Activated CD8-positive, alpha-beta memory T cell treated with anti-CD3 and anti-CD28 coated beads, Interleukin-2, amount 10 ng/mL, durations not matched to agents 7 days and 5 days (primary cell): ENCODE data around the gene ZFP69. TPM values are rescaled to one million over a fixed set of nuclear protein-coding genes. Genes with fewer than 3 reads are reported as not detected.
"Not testable (repeated sequence)": the region's sequence is repeated elsewhere in the genome, so short reads cannot be mapped to it uniquely, and the experiment has no call there.

ENCODE experiments used
- ATAC-seq: fragments of 150-1000 bp; cut with Tn5 transposase; one replicate; pipeline ENCODE4 v1.10.0; 2021; ENCODE audit warnings: moderate library complexity
- CTCF ChIA-PET: fragments of 350-600 bp; sonication (Branson Sonifier 250); formaldehyde crosslinking; loops from one replicate; lab custom pipeline; 2021; ENCODE audit warnings: antibody characterized with exemption; lab: Charles Lee
- DNase-seq: peaks from one replicate; pipeline ENCODE4 v3.0.0-alpha.2; 2020
- H3K27ac Mint-ChIP-seq: one replicate; pipeline ENCODE4 v1.8.0; 2021; ENCODE audit warnings: mild to moderate bottlenecking, mixed read lengths
- H3K27me3 Mint-ChIP-seq: one replicate; pipeline ENCODE4 v1.8.0; 2021; ENCODE audit warnings: mixed read lengths
- H3K36me3 Mint-ChIP-seq: one replicate; pipeline ENCODE4 v1.8.0; 2021; ENCODE audit warnings: mild to moderate bottlenecking, mixed read lengths
- H3K4me1 Mint-ChIP-seq: one replicate; pipeline ENCODE4 v1.8.0; 2021; ENCODE audit warnings: mixed read lengths
- H3K4me3 Mint-ChIP-seq: one replicate; pipeline ENCODE4 v1.8.0; 2021; ENCODE audit warnings: mild to moderate bottlenecking, moderate library complexity, mixed read lengths
- H3K9me3 Mint-ChIP-seq: one replicate; pipeline ENCODE4 v1.8.0; 2022; ENCODE audit warnings: low read depth, mixed read lengths
- total RNA-seq, 2 experiments: library from RNA; stranded (reverse); gene quantifications; one replicate each; pipeline ENCODE4 v1.2.3, GENCODE V29; 2021

Gene ZFP69
- total RNA-seq, 2 experiments from 2014 or later, result 1.4 TPM

DNA sequence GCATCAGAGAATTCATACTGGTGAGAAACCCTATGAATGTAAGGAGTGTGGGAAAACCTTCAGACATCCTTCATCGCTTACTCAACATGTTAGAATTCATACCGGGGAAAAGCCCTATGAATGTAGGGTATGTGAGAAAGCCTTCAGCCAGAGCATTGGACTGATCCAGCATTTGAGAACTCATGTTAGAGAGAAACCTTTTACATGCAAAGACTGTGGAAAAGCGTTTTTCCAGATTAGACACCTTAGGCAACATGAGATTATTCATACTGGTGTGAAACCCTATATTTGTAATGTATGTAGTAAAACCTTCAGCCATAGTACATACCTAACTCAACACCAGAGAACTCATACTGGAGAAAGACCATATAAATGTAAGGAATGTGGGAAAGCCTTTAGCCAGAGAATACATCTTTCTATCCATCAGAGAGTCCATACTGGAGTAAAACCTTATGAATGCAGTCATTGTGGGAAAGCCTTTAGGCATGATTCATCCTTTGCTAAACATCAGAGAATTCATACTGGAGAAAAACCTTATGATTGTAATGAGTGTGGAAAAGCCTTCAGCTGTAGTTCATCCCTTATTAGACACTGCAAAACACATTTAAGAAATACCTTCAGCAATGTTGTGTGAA, 14.0 kb upstream of the ZFP69 start:
- peaks cover 59% of the 10 kb centered on the region for H3K9me3 Mint-ChIP-seq
- no peak overlapping the region for H3K4me3 Mint-ChIP-seq
- ATAC-seq, result no peak
- no peak overlapping the region for H3K27ac Mint-ChIP-seq
- no peak for DNase-seq
- CTCF ChIA-PET, result no interaction called here
- H3K36me3 Mint-ChIP-seq, result peaks cover 71% of the 10 kb centered on the region
- peaks cover 8% of the 10 kb centered on the region for H3K4me1 Mint-ChIP-seq
- H3K27me3 Mint-ChIP-seq, result no peaks in the 10 kb centered on the region

DNA sequence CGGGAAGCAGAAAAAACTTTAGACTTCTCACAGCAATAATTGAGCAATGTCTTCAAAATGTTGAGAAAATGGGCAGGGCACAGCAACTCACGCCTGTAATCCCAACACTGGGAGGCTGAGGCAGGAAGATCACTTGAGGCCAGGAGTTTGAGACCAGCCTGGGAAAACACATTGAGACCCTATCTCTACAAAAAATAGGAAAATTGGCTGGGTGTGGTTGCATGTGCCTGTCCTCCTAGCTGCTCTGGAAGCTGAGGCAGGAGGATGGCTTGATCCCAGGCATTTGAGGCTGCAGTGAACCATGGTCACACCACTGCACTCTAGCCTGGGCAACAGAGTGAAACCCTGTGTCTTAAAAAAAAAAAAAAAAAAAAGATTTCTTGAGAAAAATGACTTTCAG, 7.8 kb upstream of the ZFP69 start:
- peaks cover 53% of the 10 kb centered on the region for H3K9me3 Mint-ChIP-seq
- no peaks in the 10 kb centered on the region for H3K4me1 Mint-ChIP-seq
- H3K27ac Mint-ChIP-seq, result no peak overlapping the region
- CTCF ChIA-PET, result interaction anchor here (0.7 kb wide), 1 partner anchor 315 kb away, joined by 3 read pairs; no protein-coding TSS in a partner anchor
- H3K36me3 Mint-ChIP-seq, result peaks cover 47% of the 10 kb centered on the region
- H3K4me3 Mint-ChIP-seq, result no peak overlapping the region
- no peaks in the 10 kb centered on the region for H3K27me3 Mint-ChIP-seq
- DNase-seq (no peak), ATAC-seq (no peak)

DNA sequence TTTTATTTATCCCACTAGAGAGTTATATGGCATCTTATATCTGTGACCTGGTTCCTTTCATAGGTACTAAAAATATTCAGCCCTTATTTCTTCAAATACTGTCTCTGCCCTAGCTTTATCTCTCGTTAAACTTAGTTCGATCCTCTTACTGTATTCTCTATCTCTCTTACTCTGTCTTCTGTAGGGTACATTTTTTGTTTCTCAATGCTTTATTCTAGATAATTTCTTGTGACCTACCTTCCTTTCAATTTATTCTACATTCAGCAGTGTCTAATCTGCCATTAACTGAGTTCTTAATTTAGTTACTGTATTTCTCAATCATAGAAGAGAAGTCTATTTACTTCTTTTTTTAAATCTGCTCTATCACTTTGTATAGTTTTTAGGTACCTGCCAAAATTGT, 1.8 kb upstream of the ZFP69 start:
- CTCF ChIA-PET, result no interaction called here
- H3K36me3 Mint-ChIP-seq, result peaks cover 37% of the 10 kb centered on the region
- DNase-seq (no peak), ATAC-seq (no peak)
- peaks cover 11% of the 10 kb centered on the region for H3K4me1 Mint-ChIP-seq
- H3K4me3 Mint-ChIP-seq, result no peak overlapping the region
- peaks cover 32% of the 10 kb centered on the region for H3K9me3 Mint-ChIP-seq
- no peak overlapping the region for H3K27ac Mint-ChIP-seq
- H3K27me3 Mint-ChIP-seq, result no peaks in the 10 kb centered on the region

DNA sequence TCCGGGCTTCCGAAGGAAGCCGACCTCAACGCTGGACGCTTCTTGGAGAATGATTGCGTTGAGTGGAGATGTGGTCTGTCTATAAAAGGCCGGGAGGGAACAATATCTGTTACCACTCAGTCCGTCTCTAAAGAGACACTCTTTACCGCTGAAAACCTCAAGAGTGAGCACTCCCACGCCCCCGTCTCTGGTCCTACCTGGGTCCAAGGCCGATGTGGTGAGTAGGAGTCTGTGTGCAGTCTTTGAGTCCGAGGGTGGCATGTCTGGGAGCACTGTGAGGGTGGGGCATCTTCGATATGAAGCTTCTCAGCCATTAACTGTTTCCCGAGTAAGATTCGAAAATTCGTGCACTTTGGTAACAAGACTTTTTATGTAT, 576 bp downstream of the ZFP69 start:
- DNase-seq, result no peak
- ATAC-seq, result peak; percentile 11
- Mint-ChIP-seq H3K4me3 (peak overlapping the region; percentile 47), H3K4me1 (peaks cover 11% of the 10 kb centered on the region), H3K27ac (peak overlapping the region; percentile 18), H3K9me3 (peaks cover 34% of the 10 kb centered on the region), H3K36me3 (peaks cover 45% of the 10 kb centered on the region), H3K27me3 (no peaks in the 10 kb centered on the region)
- CTCF ChIA-PET, result interaction anchor here (1.0 to 1.5 kb wide), 2 partner anchors 26 to 28 kb away, joined by 3 to 5 read pairs; partner anchors contain the start of gene ZFP69B

DNA sequence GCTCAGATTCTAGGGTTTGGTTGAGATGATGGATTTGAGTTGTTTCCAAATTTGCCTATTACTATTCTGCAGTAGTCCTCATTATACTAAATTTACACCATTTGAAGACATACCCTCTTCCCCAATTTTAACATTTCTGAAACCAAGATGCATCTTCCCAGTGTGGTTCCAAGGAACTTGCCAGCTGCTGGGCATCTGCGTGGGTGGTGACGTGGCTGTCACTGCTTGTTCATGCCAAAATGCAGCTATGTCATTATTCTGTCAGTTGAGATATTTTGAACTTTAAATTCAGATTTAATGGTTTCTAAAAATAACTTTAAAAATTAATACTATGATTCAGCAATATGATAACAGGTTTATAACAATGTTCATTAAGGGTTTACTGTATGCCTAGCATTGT, 1.2 kb downstream of the ZFP69 start:
- H3K4me1 Mint-ChIP-seq, result peaks cover 11% of the 10 kb centered on the region
- CTCF ChIA-PET, result interaction anchor here (1.0 to 1.5 kb wide), 2 partner anchors 27 to 28 kb away, joined by 3 to 5 read pairs; partner anchors contain the start of gene ZFP69B
- peaks cover 47% of the 10 kb centered on the region for H3K36me3 Mint-ChIP-seq
- DNase-seq (no peak), ATAC-seq (no peak)
- peak overlapping the region; percentile 47 for H3K4me3 Mint-ChIP-seq
- peak overlapping the region; percentile 50 for H3K27ac Mint-ChIP-seq
- H3K9me3 Mint-ChIP-seq, result peaks cover 33% of the 10 kb centered on the region
- H3K27me3 Mint-ChIP-seq, result no peaks in the 10 kb centered on the region

DNA sequence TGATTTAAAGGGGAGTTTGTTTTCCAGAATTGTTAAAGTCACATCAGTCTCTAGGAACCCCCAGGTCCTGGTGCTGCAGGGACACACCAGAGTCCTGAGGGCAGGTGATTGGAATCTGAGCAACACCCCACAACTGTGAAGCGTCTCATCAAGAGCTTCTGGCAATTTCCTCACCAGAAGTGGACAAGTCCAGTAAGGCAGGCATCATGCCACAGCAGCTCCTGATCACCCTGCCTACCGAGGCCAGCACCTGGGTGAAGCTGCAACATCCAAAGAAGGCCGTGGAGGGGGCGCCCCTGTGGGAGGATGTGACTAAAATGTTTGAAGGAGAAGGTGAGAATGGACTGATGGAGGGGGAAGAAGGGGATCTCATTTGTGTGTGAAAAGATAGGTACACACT, 2.1 kb downstream of the ZFP69 start:
- no peak overlapping the region for H3K4me3 Mint-ChIP-seq
- peaks cover 11% of the 10 kb centered on the region for H3K4me1 Mint-ChIP-seq
- no peak for ATAC-seq
- H3K36me3 Mint-ChIP-seq, result peaks cover 54% of the 10 kb centered on the region
- H3K27ac Mint-ChIP-seq, result no peak overlapping the region
- CTCF ChIA-PET, result no interaction called here
- peaks cover 29% of the 10 kb centered on the region for H3K9me3 Mint-ChIP-seq
- H3K27me3 Mint-ChIP-seq, result no peaks in the 10 kb centered on the region
- DNase-seq, result no peak

DNA sequence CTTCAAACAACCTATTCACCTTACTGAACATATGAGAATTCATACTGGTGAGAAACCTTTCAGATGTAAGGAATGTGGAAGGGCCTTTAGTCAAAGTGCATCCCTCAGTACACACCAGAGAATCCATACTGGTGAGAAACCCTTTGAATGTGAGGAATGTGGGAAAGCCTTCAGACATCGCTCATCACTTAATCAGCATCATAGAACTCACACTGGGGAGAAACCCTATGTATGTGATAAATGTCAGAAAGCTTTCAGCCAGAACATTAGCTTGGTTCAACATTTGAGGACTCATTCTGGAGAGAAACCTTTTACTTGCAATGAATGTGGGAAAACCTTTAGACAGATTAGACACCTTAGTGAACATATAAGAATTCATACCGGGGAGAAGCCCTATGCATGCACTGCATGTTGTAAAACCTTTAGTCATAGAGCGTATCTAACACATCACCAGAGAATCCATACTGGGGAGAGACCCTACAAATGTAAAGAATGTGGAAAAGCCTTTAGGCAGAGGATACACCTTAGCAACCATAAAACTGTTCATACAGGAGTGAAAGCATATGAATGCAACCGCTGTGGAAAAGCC, 18.3 kb downstream of the ZFP69 start:
- H3K4me3 Mint-ChIP-seq, result no peak overlapping the region
- H3K27me3 Mint-ChIP-seq, result no peaks in the 10 kb centered on the region
- peaks cover 73% of the 10 kb centered on the region for H3K36me3 Mint-ChIP-seq
- peaks cover 50% of the 10 kb centered on the region for H3K9me3 Mint-ChIP-seq
- no peak for ATAC-seq
- H3K27ac Mint-ChIP-seq, result no peak overlapping the region
- CTCF ChIA-PET, result no interaction called here
- H3K4me1 Mint-ChIP-seq, result no peaks in the 10 kb centered on the region
- DNase-seq, result no peak

DNA sequence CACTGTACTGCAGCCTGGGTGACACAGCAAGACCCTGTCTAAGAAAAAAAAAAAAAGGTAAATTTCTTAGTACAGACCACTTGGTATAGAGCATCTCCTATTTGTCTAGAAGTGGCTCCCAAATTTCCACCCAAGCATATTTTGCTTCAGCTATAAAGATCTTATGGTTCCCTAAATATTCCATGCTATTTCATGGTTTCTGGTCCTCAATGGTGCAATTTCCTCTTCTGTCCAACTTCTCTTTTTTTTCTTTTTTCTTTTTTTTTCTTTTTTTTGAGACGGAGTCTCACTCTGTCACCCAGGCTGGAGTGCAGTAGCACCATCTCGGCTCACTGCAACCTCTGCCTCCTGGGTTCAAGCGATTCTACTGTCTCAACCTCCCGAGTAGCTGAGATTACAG, 25.6 kb downstream of the ZFP69 start:
- H3K4me3 Mint-ChIP-seq, H3K4me1 Mint-ChIP-seq, CTCF ChIA-PET, H3K27ac Mint-ChIP-seq, ATAC-seq, DNase-seq, H3K27me3 Mint-ChIP-seq: not testable (repeated sequence)
- peaks cover 37% of the 10 kb centered on the region for H3K9me3 Mint-ChIP-seq
- H3K36me3 Mint-ChIP-seq, result peaks cover 58% of the 10 kb centered on the region

DNA sequence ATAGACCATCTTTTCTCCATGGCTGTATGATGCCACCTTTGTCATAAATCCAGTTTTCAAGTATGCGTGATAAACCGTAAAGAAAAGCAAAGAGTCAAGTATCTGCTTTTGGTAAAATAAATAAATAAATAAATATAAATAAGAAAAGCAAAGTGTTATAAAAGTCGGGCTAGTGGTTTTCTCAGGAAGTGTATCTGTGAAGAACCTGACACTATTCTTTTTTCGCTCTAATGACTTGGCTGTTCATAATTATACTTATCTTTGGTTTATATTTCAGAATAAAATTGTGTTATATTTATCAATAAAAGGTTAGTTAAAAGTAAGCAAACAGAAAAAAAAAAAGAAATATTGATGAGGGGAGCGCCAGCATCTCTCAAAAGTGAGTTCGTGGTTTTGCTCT, 30.9 kb downstream of the ZFP69 start:
- Mint-ChIP-seq H3K4me1 (peaks cover 19% of the 10 kb centered on the region), H3K36me3 (peaks cover 62% of the 10 kb centered on the region), H3K27ac (peak overlapping the region; percentile 87), H3K27me3 (no peaks in the 10 kb centered on the region), H3K9me3 (peaks cover 30% of the 10 kb centered on the region), H3K4me3 (peak overlapping the region; percentile 83)
- ATAC-seq (no peak), DNase-seq (no peak)
- CTCF ChIA-PET, result interaction anchor here (1.8 kb wide), 1 partner anchor 57 kb away, joined by 5 read pairs; the partner anchor contains the start of gene ZFP69B

DNA sequence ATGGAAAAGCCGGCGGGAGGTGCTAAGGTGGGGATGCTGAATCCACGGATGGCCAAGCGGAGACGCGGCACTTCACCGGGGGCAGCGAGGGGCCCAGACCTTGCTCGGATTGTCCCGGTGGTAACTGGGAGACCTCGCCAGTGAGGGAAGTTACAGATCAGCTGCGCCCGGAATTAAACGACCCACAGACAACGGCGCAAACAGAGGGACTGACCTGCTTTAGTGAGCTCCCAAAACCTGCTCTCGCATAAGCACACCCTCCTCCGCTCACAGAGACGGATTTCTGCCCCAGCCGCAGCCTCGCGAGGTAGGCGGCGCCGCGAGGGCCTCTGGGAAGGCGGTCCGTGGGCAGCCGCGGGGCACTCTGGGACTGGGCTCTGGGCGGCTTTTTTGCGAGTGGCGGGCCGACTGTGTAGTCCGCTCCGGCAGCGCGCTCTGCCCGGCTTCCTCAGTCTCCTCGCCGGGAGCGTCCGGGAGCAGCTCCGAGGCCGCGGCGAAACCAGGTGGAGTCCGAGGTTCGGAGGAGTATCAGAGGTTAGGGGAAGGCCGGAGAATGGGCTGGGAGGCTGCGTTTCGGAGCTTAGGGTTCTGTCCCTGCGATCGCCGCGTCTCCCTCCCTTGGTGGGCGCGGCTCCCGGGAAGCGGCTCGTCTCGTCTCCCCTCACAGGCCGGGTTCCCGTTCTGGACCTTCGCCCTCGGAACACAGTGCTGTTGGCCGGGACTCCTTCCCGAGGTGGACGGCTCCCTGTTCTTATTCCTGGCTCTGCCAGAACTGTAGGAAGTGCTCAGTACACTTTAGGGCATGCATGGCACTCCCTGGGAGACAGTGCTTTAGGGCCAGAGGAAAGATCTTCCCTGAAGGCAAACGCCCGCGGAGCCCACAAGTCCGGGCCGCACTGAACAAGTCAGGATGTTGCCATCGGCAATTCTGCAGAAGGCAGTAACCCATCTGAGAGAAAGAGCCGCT, 31.6 kb downstream of the ZFP69 start, which contains the start of gene EXO5:
TSS of gene EXO5 (plus strand) at position 393 of the 967 bp plus-strand sequence. CDS start 5,778 bp downstream, outside the sequence.
- peak; percentile 99 for ATAC-seq
- peaks cover 61% of the 10 kb centered on the region for H3K36me3 Mint-ChIP-seq
- H3K9me3 Mint-ChIP-seq, result peaks cover 26% of the 10 kb centered on the region
- H3K4me1 Mint-ChIP-seq, result peaks cover 19% of the 10 kb centered on the region
- H3K27me3 Mint-ChIP-seq, result no peaks in the 10 kb centered on the region
- CTCF ChIA-PET, result interaction anchor here (0.7 to 1.8 kb wide), 2 partner anchors 24 to 58 kb away, joined by 4 to 5 read pairs; partner anchors contain the start of gene ZFP69B
- peak within 1 kb of the TSS; percentile 87 for H3K27ac Mint-ChIP-seq
- peak within 1 kb of the TSS; percentile 83 for H3K4me3 Mint-ChIP-seq
- DNase-seq, result peak; percentile 91

DNA sequence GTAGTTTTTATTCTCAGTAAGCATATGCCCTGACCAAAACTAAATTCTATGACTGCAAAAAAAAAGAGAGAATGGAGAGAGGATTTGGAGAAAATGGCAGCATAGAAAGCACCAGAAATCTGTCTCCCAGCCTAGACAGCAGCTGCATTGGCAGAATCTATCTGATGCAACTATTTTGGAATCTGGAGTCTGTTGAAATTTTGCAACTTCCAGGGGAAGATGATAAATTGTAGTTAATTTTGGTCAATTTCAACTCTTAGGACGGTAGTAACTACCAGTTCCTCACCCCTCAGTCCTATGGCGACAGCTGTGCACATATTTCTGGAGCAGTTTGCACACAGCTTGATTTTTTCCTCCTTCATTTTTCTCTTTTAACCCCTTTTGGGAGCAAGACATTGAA, 42.4 kb downstream of the ZFP69 start:
- H3K4me3 Mint-ChIP-seq, result no peak overlapping the region
- peaks cover 34% of the 10 kb centered on the region for H3K36me3 Mint-ChIP-seq
- peaks cover 37% of the 10 kb centered on the region for H3K9me3 Mint-ChIP-seq
- H3K27me3 Mint-ChIP-seq, result no peaks in the 10 kb centered on the region
- no peak overlapping the region for H3K27ac Mint-ChIP-seq
- DNase-seq, result no peak
- no peaks in the 10 kb centered on the region for H3K4me1 Mint-ChIP-seq
- no peak for ATAC-seq
- CTCF ChIA-PET, result no interaction called here

DNA sequence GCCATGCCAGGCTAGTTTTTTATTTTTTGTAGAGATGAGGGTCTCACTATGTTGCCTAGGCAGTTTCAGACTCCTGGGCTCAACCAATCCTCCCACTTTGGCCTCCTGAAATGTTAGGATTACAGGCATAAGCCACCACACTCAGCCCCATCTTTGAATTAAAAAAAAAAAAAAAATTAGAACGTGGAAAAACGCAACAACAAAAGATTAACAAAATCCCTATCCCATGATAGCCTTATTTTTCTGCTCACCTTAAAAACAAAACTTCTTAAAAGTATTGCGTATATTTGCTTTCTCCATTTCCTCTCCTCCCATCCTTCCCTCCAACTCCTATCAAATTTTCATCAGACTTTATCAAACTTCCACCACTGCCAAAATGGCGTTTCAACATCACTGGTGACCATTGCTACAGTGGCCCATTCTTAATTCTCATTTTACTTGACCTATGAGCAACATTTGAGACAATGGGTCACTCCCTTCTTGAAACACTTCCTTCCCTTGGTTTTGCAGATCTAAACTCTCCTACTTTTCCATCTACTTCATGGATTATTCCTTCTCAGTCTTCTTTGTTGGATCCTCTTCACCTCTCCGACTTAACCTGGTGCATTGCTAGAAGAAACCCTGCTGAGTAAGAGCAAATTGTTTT, 53.8 kb downstream of the ZFP69 start:
- DNase-seq (no peak), ATAC-seq (no peak)
- Mint-ChIP-seq H3K36me3 (peaks cover 35% of the 10 kb centered on the region), H3K27ac (peak overlapping the region; percentile 87), H3K9me3 (peaks cover 14% of the 10 kb centered on the region), H3K4me3 (peak overlapping the region; percentile 95), H3K27me3 (peaks cover 11% of the 10 kb centered on the region), H3K4me1 (peaks cover 22% of the 10 kb centered on the region)
- CTCF ChIA-PET, result interaction anchor here (1.2 to 3.0 kb wide), 3 partner anchors 18 to 420 kb away, joined by 3 to 11 read pairs (median 3); no protein-coding TSS in a partner anchor
